Osteoblast (primary cell): Measurements from ENCODE around the gene ACTG1. TPM values are rescaled to one million over a fixed set of nuclear protein-coding genes. Genes with fewer than 3 reads are reported as not detected.
A peak's percentile ranks its signal among the peaks of the same experiment; 100 is the strongest.

Experiments
- DNase-seq: peaks from one replicate; pipeline ENCODE4 v3.0.0; 2011; ENCODE audit warnings: low spot score, mixed read lengths; ENCODE audit not compliant: insufficient read length; ENCODE audit errors: missing footprints
- H2AFZ ChIP-seq: 2 replicates; pipeline ENCODE4 v1.6.0; 2011; ENCODE audit warnings: mild to moderate bottlenecking, low read length
- H3K27ac ChIP-seq: 2 replicates; pipeline ENCODE4 v1.5.1; 2011; ENCODE audit warnings: mild to moderate bottlenecking, low read depth, low read length, moderate library complexity
- H3K27me3 ChIP-seq: 2 replicates; pipeline ENCODE4 v1.6.0; 2012; ENCODE audit warnings: mild to moderate bottlenecking, control low read depth, inconsistent platforms, low read length, moderate library complexity; ENCODE audit not compliant: insufficient read depth
- H3K36me3 ChIP-seq: 2 replicates; pipeline ENCODE4 v1.5.1; 2011; ENCODE audit warnings: mild to moderate bottlenecking, low read length, control low read depth, moderate library complexity; ENCODE audit not compliant: insufficient read depth
- H3K4me1 ChIP-seq: 2 replicates; pipeline ENCODE4 v1.5.1; 2011; ENCODE audit warnings: mild to moderate bottlenecking, low read length, control low read depth, moderate library complexity; ENCODE audit not compliant: insufficient read depth
- H3K4me2 ChIP-seq: 2 replicates; pipeline ENCODE4 v1.6.0; 2011; ENCODE audit warnings: mild to moderate bottlenecking, low read length; ENCODE audit not compliant: insufficient read depth
- H3K4me3 ChIP-seq: fragments of 200-600 bp; sonication (generic); 3 replicates; pipeline ENCODE4 v1.5.1; 2012; ENCODE audit warnings: mild to moderate bottlenecking, low read length, inconsistent platforms; ENCODE audit not compliant: insufficient read depth
- H3K79me2 ChIP-seq: 2 replicates; pipeline ENCODE4 v1.6.0; 2012; ENCODE audit warnings: mild to moderate bottlenecking, low read length, control low read depth, inconsistent platforms; ENCODE audit not compliant: insufficient read depth
- H3K9me3 ChIP-seq: 2 replicates; pipeline ENCODE4 v1.5.1; 2011; ENCODE audit warnings: low read depth, low read length, control low read depth
- H4K20me1 ChIP-seq: 2 replicates; pipeline ENCODE4 v1.6.0; 2012; ENCODE audit warnings: mild to moderate bottlenecking, low read length, control low read depth; ENCODE audit not compliant: insufficient read depth
- total RNA-seq: library from RNA; depleted of rRNA; stranded (reverse); fragments of >200 nt; gene quantifications from 2 replicates; pipeline ENCODE4 v1.2.3, GENCODE V29; 2012
- TF ChIP-seq, protein P1 (sequence below): IDR thresholded peaks from 2 replicates; pipeline ENCODE4 v1.5.1; 2011; ENCODE audit warnings: mild to moderate bottlenecking, low read depth, low read length, moderate library complexity; ENCODE audit errors: extremely low read depth

ACTG1 gene
- total RNA-seq, 1 donor, result 13,273 TPM

DNA sequence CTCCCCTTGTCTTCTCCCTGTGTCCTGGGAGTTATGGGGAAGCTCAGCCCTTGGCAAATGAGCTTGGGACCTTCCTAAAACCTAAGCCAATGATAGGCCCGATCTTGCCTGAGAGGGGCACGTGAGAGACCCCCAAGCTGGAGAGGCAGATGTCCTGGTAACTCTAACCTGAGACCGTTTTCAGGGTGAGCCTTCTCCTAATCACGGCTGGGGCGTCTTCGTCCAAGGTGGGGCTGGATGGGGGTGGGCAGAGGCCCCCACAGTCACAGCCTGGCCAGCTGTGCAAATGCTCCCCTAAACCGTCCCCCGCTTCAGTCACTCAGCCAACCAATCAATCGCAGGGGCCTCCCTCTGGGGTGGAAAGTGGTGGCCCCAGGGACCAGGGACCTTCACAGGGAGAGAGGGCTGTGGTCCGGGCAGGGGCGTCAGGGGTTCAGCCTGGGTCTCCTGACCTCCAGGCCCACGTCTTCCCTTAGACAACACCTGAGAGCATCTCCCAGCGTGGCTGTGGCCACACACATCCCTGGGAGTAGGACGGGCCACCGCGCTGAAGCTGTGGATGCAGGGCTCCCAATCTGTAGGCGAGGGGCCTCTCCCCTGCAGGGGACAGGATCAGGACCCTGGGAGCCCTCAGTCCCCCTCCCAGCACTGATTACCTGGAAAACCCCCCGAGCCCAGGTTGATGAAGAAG, 30.6 kb downstream of the ACTG1 start:
- H4K20me1 ChIP-seq, result no peaks in the 10 kb centered on the region
- H3K36me3 ChIP-seq, result no peaks in the 10 kb centered on the region
- peaks cover 15% of the 10 kb centered on the region for H3K4me1 ChIP-seq
- no peak for DNase-seq
- TF ChIP-seq, protein P1, sequence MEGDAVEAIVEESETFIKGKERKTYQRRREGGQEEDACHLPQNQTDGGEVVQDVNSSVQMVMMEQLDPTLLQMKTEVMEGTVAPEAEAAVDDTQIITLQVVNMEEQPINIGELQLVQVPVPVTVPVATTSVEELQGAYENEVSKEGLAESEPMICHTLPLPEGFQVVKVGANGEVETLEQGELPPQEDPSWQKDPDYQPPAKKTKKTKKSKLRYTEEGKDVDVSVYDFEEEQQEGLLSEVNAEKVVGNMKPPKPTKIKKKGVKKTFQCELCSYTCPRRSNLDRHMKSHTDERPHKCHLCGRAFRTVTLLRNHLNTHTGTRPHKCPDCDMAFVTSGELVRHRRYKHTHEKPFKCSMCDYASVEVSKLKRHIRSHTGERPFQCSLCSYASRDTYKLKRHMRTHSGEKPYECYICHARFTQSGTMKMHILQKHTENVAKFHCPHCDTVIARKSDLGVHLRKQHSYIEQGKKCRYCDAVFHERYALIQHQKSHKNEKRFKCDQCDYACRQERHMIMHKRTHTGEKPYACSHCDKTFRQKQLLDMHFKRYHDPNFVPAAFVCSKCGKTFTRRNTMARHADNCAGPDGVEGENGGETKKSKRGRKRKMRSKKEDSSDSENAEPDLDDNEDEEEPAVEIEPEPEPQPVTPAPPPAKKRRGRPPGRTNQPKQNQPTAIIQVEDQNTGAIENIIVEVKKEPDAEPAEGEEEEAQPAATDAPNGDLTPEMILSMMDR, result no peak
- H3K27ac ChIP-seq, result no peak overlapping the region
- peak overlapping the region; percentile 79 for H3K4me2 ChIP-seq
- peak overlapping the region; percentile 65 for H3K4me3 ChIP-seq
- no peaks in the 10 kb centered on the region for H3K27me3 ChIP-seq
- no peaks in the 10 kb centered on the region for H3K79me2 ChIP-seq
- peak overlapping the region; percentile 51 for H2AFZ ChIP-seq
- peaks cover under 1% of the 10 kb centered on the region for H3K9me3 ChIP-seq

DNA sequence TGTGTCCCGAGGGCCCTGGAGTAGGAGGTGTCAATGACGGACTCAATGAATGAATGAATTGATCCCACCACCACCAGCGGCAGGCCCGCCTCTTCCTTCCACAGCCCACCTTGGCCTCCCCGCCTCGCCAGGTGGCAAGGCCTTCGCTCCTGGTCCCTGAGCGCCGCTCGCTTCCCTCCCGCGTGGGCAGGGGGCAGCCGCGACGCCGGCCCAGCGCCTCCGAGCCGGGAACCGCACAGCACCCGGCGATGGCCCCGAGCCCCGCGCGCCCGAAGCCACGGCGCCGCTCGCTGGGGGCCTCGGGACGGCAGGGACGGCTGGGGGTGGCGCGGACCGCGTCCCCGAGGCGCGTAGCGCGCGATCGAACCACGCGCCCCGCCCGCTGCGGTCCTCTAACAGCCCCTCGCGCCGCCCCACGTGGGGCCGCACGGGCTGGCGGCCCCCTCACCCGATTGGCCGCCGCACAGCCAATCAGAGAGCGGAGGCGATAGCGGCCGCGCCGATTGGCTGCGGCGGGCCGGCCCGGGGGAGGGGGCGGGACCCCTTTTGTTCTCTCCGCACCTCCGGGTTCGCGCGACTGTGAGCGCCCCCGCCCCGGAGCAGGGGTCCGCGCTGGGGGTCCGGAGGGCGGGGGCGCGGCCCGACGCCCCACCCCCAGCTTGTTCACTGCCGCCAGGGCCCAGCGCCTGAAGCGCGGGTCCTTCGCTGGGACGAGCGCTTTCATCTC, 31.4 kb downstream of the ACTG1 start:
- Histone ChIP-seq H4K20me1 (no peaks in the 10 kb centered on the region), H3K79me2 (no peaks in the 10 kb centered on the region), H3K27me3 (no peaks in the 10 kb centered on the region), H2AFZ (peak overlapping the region; percentile 51), H3K27ac (no peak overlapping the region), H3K4me3 (peak overlapping the region; percentile 65), H3K4me2 (peak overlapping the region; percentile 79), H3K9me3 (peaks cover 3% of the 10 kb centered on the region), H3K36me3 (no peaks in the 10 kb centered on the region), H3K4me1 (peaks cover 15% of the 10 kb centered on the region)
- peak; percentile 100 for DNase-seq
- TF ChIP-seq, protein P1, result no peak

DNA sequence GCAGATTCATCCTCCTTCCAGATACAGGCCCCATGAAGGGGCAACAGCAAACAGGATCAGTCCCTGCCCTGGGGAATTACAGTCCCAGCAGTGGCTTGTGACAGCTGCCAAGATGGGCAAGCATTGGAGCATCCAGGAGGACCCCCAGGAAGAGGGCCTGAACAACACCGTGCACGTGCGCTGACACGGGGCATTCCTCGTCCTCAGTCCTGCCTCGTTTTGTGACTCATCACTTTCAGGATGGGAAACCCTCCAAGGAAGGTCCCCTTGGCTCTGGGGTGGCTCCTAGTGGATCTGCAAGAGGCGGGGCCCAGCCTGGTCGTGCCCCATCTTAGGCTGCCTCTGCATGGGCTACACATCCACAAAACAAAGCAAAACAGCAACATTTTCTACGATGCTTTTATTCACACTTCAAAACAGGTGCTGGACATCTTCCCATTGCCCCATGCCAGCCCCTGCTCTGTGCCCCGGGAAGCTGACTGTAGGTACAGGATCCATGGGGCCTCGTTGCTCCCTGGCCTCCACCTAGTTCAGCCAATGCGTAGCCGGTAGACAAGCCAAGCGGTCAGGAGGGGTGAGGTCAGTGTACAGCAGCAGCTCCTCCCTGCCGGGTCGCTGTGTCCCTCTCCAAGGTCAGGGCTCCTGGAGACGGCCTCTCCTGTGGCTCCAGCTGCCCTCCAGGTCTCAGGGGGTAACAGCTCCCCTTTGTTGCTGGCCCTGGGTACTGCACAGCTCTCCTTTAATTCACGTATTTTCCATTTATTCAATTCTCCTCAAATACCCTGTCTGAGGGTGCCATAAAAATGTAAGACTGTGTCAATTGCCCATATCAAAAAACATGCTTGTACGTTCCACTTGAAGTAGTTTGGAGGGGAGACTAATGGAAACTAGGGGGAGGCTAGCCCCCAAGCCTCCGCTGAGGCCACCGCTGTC, 32.2 kb downstream of the ACTG1 start:
- Histone ChIP-seq H3K4me1 (peaks cover 15% of the 10 kb centered on the region), H3K27ac (no peak overlapping the region), H3K36me3 (no peaks in the 10 kb centered on the region), H3K4me2 (peak overlapping the region; percentile 79), H2AFZ (no peak overlapping the region), H3K27me3 (no peaks in the 10 kb centered on the region), H4K20me1 (no peaks in the 10 kb centered on the region), H3K79me2 (no peaks in the 10 kb centered on the region), H3K4me3 (peak overlapping the region; percentile 65), H3K9me3 (peaks cover 3% of the 10 kb centered on the region)
- peak; percentile 97 for DNase-seq
- TF ChIP-seq, protein P1, result peak; percentile 14
